ENCODE data around the gene SAMM50.

The SAMM50 gene

DNA sequence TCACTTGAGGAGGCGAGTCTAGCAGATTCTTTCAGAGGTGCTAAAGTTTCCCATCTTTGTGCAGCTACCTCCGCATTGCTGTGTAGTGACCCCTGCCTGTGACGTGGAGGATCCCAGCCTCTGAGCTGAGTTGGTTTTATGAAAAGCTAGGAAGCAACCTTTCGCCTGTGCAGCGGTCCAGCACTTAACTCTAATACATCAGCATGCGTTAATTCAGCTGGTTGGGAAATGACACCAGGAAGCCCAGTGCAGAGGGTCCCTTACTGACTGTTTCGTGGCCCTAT lies 8.9 kb upstream of the SAMM50 start:
- no peak for DNase-seq

DNA sequence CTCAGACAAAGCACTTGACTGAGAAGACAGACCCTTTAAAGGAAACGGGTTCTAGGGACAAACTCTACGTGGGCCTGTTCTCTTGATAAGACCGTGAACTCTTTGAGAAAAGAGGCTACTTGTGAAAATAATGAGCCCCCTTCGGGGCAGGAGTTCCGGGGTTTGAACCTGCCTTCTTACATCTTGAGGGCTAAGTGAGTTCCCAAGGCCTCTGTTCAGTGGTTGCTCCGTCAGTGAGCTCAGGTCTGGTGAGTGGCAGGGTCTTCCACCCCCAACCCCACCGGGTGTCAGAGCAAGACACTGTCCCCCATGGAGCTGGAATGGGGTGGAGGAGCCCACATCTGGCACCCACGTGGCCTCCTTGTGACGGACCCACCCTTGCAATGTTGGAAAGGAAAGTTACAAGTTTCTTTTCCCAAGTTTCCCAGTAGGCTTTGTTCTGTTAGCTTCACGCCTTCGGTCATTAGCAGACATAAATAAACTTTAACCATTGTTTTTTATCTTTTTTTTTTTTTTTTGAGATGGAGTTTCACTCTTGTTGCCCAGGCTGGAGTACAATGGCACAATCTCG lies 6.3 kb upstream of the SAMM50 start:
- DNase-seq, result no peak

DNA sequence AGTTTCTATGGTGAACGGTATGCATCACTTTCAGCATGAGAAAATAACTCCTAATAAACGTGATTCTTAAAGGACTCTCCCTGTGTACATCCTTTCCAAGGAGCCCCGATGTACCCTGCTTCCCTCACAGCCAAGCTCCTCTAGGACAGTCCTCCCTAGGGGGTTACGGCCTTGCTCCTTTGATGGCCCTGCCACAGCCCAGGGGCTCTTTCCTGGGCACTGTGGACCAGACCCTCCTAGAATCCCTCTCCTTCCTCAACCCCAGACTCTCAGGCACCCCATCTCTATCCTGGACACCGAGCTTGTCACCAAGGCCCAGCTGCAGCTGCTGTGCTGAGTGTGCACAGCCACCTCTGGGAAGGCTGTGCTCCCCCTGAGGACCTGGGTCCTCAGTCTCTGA lies 3.9 kb upstream of the SAMM50 start:
- no peak for DNase-seq

DNA sequence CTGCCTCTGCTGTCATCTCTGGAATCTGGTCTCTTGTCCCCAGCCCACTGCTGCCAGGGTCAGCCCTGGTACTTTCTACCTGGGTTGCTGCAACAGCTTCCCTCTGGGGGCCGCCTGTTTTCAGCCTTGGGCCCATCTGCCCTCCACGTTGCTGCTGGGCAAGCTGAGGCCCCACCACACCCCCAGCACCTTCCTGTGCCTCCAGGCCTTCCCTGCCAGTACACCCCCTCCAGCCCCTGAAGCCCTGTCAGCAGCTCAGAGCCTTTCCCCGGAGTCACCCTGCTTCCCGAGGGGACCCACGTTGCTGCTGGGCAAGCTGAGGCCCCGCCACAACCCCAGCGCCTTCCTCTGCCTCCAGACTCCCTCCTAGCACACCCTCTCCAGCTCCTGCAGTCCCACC lies 3.3 kb upstream of the SAMM50 start:
- DNase-seq, result no peak

DNA sequence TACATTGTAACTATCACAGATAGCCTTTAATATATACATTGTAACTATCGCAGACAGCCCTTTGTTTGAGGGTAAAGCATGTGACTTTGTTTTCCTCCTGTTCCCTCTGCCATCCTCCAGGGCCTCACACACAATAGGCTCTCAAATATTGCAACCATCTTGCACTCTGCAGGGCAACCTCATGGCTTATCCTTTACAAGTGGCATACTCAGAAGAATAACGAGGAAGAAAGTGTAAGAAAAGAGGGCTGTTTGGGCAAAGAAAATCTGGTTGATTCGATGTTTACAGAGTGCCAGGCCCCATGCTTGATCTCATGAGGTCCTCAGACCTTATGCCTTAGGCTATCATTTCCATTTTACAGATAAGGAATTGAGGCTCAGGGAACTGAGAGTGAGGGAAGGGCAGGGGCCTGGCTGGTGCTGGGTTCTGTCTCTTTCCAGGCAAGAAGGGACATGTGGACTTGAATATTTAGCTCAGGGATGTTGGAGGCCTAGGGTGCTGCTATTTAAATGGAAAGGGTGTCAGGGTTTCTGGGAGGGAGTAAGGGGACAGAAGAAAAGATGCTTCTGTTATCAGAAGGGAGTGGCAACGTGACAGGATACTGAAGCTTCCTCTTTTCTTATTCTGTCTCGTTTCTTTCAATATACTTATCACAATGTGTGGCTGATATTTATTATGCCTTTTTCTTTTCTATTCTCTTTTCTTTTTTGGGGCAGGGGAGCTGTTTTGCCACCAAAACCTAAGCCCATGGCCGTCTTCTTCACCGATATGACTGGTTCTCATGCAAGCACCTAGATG lies 1.1 kb upstream of the SAMM50 start:
- DNase-seq, result peak in 1 of 2 experiments; percentile 20

DNA sequence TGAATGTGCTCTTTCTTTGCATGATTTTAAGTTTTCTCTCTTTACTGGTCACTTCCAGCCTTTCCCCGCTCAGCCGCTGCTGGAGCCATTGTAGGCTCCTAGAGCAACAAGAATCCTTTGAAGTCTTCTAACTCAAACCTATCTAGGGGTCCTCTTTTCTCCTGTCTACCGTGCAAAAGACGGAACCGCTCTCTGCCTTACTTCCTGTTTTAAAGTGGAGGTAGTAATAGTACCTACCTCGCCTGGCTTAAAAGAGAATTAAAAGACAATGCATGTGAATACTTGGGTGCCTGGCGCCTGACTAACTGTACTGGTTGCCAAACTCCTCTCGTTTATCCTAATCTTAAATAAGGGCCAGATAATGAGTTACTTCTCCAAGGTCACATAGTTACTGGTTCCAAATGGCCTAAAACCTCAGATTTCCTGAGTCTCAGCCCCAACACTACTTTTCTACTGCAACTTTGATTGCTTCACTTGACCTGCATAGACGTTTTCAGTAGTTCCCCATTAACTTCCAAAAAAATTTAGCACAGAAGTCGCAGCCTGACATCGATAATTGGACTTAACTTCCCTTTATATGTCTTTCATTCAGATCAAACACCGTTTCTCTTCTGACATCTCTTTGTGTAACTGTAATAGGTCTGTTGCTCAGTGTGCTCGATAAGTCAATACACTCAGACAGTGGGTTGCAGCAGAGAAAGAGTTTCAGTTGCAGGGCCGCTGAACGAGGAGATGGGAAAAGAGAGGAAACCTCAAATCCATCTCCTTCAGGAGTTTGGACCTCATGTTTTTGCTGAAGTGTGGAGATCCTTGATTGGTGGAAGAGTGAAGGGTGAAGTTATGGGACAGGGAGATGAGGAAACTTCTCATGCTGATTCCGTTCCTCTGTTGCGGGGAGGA lies 891 bp downstream of the SAMM50 start:
- DNase-seq, result no peak

DNA sequence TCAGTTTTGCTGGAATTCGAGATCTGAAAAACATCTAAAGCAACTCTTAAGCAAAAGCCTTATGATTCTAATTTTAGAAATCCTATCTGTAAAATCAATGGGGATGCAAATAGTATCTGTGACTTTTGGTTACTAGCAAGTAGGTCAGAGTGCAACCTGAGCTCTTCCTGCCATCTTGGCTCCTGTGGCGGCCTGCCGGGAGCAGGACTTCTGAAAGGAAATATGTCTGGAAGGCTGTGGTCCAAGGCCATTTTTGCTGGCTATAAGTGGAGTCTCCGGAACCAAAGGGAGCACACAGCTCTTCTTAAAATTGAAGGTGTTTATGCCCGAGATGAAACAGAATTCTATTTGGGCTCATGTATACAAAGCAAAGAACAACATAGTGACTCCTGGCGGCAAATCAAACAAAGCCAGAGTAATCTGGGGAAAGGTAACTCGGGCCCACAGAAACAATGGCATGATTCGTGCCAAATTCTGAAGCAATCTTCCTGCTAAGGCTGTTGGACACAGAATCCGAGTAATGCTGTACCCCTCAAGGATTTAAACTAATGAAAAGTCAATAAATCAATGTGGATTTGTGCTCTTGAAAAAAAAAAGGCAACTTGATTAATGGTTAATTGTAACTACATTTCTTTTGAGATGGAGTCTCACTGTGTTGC lies 1.7 kb downstream of the SAMM50 start:
- DNase-seq, result no peak

DNA sequence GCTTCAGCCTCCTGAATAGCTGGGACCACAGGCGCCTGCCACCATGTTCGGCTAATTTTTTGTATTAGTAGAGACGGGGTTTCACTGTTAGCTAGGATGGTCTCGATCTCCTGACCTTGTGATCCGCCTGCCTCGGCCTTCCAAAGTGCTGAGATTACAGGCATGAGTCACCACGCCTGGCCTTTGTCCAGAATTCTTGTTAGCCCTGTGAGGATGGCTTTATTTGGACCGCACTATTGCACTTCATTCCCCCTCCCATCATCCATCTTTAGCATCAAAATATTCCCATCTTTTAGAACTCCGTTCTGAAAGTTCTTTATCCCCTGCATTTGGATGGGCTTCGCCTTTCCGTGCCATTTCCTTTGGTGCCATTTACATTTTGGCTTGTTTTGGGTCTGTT lies 2.6 kb downstream of the SAMM50 start:
- DNase-seq, result no peak

DNA sequence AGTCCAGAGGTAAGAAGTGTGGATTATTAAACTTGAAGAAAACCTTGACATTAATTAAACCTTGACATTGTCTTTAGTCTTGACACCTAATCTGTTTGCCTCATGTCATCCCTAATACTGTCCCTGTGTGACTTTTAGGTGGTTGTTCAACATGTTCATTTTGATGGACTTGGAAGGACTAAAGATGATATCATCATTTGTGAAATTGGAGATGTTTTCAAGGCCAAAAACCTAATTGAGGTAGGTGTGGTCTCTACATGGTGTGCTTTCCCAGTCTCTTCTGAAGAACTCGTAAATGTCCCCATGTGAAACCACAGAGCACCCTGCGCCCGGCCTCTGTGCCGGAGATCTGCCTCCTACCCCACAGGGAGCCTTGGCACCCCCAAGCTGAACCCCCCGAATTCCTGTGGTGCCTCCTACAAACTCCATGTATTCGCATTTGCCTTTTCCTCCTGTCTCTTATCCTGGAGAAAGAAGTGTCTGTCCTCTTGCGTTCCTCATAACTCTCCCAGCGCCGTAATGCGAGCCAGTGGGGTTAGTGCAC lies 9.1 kb downstream of the SAMM50 start:
- no peak for DNase-seq

DNA sequence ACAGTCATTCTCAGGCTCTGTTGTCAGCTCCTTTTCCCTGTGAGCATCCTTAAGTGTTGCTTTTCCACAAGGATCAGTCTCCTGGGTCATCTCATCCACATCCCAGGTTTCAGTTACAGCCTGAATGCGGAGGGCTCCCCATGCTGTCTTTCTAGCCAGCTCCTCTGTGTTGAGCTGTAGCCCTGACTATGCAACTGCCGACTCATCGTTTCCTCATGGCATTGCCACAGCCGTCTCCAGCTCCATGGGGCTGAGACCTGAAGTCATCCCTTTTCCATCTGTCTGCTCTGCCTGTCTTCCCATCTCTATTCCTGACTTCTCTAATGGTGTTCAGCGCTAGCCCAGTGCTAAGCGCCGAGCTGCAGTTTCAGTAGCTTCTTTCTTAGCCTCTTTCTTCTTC lies 11.8 kb downstream of the SAMM50 start:
- DNase-seq, result no peak

DNA sequence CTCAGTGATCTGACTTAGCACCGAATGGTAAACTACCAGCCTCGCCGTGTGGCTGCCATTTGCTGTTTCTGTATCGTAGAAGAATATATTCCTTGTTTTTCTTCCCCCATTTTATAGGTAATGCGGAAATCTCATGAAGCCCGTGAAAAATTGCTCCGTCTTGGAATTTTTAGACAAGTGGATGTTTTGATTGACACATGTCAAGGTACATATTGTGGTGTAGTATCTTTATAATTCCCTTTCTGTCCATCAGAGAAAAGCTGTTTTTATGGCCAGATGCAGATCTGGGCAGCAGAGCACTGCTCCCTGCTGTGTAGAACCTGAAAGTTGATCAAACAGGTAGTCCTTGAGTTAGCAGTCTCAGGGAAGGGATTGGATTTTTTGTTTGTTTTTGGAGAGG lies 13.4 kb downstream of the SAMM50 start:
- DNase-seq, result no peak

DNA sequence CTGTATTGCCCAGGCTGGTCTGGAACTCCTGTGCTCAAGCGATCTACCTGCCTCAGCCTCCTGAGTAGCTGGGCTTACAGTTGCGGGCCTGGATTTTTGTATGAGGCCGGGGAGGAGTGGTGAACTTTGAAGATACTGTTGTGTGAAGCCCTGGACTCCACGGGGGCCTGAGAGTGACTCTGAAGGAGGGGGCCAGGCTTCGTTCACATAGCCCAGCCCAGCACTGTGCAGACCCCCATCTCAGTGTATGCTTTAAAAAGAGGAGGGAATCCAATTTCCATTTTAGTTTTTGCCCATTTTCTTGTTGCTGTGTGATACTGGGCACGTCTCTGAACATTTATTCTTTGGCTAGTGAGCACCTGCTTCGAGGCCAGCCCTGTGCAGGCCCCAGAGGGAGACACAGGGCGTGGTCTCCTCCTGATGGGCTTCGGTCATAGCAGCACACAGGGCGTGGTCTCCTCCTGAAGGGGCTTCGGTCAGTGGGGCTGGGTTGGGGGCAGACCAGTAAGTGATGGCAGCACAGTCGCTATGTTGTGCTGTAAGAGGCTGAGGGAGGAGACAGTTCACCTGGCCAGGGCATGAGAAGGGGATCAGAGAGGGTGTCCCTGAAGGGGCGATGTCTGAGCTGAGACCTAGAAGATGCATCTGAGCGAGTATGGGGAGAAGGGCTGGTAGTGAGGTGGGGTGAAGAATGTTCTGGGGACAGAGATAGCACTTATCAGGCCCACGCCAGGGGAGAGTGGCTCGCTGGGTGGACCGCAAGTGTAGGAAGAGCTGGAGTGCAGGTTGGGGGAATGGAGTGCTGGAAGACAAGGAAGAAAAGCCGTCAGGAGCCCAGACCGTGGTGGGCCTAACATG lies 14.0 kb downstream of the SAMM50 start:
- DNase-seq, result no peak

DNA sequence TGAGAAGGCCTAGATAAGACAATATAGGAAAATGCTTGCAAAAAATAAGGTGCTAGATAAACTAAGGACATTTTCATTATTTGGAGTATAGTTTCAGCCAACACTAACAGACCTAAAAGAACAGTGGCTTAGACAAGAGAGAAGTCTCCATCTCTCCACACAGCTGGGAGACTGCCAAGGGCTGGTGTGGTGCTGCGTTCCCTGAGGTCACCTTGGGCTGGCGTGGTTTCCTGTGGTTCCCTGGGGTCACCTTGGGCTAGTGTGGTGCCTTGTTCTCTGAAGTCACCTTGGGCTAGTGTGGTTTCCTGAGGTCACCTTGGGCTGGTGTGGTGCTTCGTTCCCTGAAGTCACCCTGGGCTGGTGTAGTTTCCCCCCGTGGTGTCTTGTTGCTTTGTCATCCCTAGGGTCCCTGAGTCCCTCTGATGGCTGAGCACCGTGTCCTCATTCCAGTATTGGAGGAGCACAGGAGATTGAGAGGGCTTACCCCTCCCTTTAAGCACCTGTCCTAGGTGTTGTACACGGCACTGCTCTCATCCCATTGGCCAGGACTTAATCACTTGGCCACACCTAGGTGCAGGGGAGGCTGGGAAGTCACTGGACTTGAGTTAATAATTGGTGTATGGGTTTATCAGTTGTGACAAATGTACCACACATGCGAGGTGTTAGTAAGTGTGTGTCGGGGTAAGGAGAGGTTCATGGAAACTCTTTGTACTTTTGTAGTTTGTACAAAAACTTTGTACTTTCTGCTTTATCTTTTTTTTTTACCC lies 14.9 kb downstream of the SAMM50 start:
- no peak for DNase-seq

DNA sequence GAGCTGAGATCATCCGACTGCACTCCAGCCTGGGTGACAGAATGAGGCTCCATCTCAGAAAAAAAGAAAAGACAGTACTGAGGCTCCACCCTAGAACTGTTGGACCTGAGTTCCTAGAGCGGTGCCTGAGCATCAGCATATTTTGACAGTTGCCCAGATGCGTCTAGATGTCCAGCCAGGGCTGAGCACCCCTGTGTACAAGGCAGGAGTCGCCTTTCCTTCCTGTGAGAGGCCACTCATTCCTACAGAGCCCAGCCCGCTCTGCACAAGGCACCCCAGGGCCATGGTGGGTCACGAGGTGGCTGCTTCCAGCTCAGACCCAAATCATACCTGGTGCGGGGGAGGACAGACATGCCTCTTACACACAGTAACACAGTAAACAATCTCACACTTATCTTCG lies 15.9 kb downstream of the SAMM50 start:
- no peak for DNase-seq

DNA sequence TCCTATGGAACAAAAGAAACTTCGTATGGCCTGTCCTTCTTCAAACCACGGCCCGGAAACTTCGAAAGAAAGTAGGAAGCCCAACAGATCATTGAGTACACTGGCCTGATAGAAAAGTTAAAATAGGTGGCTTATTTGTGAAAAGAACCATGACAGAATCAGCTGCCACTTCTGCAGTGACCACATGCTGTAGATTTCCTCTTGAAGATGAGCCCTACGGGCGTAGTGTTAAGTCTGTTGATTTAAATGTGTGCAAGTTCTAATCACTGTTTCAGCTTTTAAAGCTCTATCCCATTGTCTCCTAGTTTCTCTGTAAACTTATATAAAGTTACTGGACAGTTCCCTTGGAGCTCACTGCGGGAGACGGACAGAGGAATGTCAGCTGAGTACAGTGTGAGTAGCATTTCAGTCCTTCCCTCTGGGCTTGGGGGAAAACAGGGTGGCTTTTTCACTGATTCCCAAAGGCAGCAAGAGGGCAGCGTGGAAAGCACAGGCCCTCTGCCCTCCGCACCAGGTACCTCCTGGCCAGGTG lies 17.8 kb downstream of the SAMM50 start:
- no peak for DNase-seq

DNA sequence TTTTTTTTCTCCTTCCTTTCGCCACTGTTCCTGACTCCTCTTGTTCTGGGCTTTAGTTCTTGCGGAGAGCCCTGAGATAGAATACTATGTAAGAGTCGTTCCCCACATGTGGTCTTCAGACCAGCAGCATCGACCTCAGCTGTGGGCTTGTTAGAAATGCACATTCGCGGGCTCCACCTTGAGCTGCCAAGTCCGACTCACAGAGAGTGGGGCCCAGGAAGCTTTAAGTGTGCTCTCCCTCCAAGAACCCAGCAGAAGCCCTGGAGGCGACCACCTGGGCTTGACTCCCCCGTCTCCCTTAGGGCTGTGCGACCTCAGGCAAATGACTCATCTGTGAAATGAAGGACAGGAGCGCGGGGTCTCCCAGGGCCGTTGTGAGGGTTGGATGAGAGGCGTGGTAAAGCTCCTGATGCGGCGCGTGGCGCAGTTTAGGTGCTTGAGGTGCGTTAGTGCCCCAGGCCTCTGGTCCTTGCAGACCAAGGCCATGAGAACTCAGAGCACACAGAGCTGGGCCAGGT lies 18.8 kb downstream of the SAMM50 start:
- no peak for DNase-seq

DNA sequence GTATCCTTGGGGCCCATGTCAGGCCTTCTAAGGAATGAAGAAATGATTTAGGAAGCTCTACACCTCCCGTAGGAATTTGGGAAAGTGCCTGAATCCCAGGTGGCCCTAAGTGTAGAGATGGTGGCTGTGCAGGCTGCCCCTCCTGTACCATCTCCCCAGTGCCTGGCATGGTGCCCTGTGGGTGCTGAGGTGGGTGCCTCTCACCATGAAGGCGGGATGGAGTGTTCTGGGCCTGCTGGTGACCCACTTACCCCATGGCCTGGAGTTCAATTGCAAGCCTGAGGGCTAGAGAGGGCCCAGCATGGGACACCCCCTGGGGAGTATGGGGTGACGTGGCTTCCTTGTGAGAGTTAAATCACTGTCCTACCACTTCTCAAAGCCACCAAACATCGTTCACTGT lies 19.8 kb downstream of the SAMM50 start:
- DNase-seq, result no peak

DNA sequence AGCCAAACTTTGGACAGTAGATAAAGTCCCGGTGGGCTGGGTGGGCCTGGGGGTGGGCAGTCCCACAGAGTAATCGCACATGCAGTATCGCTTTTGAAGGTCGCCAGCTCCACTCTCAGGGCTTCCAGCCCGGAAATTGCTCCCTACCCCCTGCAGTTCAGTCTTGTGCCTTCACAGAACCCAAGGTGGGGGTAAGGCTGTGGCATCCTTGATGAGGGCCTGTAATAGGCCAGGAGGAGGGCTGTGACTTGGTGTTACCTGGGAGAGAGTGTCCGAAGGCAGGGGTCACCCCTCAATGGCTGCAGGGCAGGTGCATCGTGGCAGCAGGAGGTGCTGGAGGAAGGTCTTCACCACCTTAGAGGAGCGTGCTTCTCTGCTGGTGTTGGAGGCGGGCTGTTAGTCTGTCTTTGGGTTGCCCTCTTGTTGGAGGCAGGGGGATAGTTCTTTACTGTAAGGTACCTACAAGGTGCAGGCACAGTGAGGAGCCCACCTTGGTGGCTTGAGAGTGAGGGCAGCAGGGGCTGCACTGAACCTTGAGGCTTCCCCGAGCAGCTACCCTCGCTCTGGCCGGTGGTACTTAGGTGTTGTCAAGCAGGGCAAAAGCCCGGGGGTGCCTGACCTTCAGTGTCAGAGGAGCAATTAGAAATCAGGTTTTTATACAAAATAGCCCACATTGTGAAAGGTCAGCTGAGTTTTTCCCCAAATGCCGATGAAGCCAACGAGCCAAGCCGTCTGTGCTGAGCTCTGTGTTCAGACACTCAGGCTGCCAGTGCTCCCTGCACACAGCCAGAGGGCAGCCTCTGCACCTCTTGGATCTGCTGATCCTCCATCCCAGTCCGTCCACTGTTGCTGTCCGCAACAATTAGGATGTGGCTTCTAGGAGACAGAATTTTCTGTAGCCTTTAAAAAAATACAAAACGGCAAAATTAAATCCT lies 21.9 kb downstream of the SAMM50 start:
- no peak for DNase-seq

DNA sequence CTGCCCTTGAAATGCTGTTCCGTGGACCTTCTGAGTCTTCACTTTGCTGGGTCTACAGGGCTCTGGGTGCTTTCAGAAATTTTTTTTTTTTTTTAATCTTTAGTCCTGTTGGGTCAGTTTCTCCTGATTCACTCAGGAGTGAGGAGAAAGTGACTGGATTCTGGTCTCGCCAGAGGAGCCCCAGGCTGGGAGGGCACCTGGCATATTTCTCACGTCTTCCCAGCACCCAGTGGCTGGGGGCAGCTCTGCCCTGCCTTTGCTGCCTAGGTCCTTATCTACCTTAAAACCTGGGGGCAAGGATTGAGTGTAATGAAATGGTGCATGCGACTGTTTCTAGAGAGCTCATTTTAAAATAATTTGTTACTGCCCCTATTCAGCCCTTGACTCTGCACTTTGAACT lies 23.3 kb downstream of the SAMM50 start:
- DNase-seq, result no peak

DNA sequence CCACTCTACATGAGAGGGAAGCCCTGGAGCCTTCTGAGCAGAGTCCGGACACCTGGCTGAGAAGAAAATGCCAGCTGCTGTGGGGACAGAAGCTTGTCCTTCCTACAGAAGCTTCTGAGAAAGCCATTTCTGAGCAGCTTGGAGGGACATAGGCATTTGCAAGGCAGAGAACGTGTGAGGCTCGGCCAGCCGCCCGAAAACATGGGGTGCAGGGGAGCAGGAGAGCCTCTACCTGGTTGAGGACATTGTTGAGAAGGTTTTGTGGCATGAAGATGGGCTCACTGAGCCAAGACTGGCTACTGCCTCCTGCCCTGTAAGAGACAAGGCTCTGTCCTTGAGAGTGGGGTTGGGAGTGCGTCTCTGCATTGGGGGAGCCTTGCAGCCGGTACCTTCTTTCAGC lies 25.3 kb downstream of the SAMM50 start:
- DNase-seq, result no peak
